Measurements from ENCODE around the gene ARL11.
"Not testable (repeated sequence)": the region's sequence is repeated elsewhere in the genome, so short reads cannot be mapped to it uniquely, and the experiment has no call there.

The ARL11 gene

GRCh38 chr13:49627831-49628652 is at the start of gene ARL11:
ARL11 (plus strand) TSS chr13:49628507; CDS start chr13:49630448, 1,941 bp downstream.
- DNase-seq (ENCODE audit: low read depth) = no peak
- H3K4me3 ChIP-seq (ENCODE audit: low read depth, low read length) = no peak within 1 kb of the TSS

GRCh38 chr13:49579501-49579900 is 48.8 kb upstream of the ARL11 start:
- no peak overlapping the region for H3K4me3 ChIP-seq (ENCODE audit: low read depth, low read length)
- no peak for DNase-seq (ENCODE audit: low read depth)

GRCh38 chr13:49580980-49581680 is 47.2 kb upstream of the ARL11 start:
- H3K4me3 ChIP-seq (ENCODE audit: low read depth, low read length) = no peak overlapping the region
- no peak for DNase-seq (ENCODE audit: low read depth)

GRCh38 chr13:49584771-49585182 is 43.5 kb upstream of the ARL11 start:
- no peak for DNase-seq (ENCODE audit: low read depth)
- peak overlapping the region; percentile 87 for H3K4me3 ChIP-seq (ENCODE audit: low read depth, low read length)

- DNase-seq (ENCODE audit: low read depth) = no peak
- H3K4me3 ChIP-seq (ENCODE audit: low read depth, low read length) = peak within 1 kb of the TSS; percentile 87
These were observed 42.8 kb upstream of the ARL11 start, which contains the start of gene RCBTB1 for GRCh38 chr13:49585220-49586157. RCBTB1 (minus strand) TSS chr13:49585558; CDS start chr13:49567279, 18,279 bp downstream.

- no peak overlapping the region for H3K4me3 ChIP-seq (ENCODE audit: low read depth, low read length)
- DNase-seq (ENCODE audit: low read depth) = no peak
These were observed 41.6 kb upstream of the ARL11 start for GRCh38 chr13:49586717-49587116.

GRCh38 chr13:49587311-49587847 is 40.9 kb upstream of the ARL11 start:
- no peak for DNase-seq (ENCODE audit: low read depth)
- H3K4me3 ChIP-seq (ENCODE audit: low read depth, low read length) = no peak overlapping the region

GRCh38 chr13:49590714-49591113 is 37.6 kb upstream of the ARL11 start:
- H3K4me3 ChIP-seq (ENCODE audit: low read depth, low read length); DNase-seq (ENCODE audit: low read depth): not testable (repeated sequence)

- H3K4me3 ChIP-seq (ENCODE audit: low read depth, low read length); DNase-seq (ENCODE audit: low read depth): not testable (repeated sequence)
These were observed 34.4 kb upstream of the ARL11 start for GRCh38 chr13:49593876-49594275.

- no peak for DNase-seq (ENCODE audit: low read depth)
- no peak overlapping the region for H3K4me3 ChIP-seq (ENCODE audit: low read depth, low read length)
These were observed 33.7 kb upstream of the ARL11 start for GRCh38 chr13:49594576-49594975.

- no peak for DNase-seq (ENCODE audit: low read depth)
- H3K4me3 ChIP-seq (ENCODE audit: low read depth, low read length) = no peak overlapping the region
These were observed 32.1 kb upstream of the ARL11 start for GRCh38 chr13:49596221-49596620.

- DNase-seq (ENCODE audit: low read depth) = no peak
- no peak overlapping the region for H3K4me3 ChIP-seq (ENCODE audit: low read depth, low read length)
These were observed 31.2 kb upstream of the ARL11 start for GRCh38 chr13:49597043-49597641.

- no peak overlapping the region for H3K4me3 ChIP-seq (ENCODE audit: low read depth, low read length)
- DNase-seq (ENCODE audit: low read depth) = no peak
These were observed 26.3 kb upstream of the ARL11 start for GRCh38 chr13:49602005-49602404.

- not testable (repeated sequence) for DNase-seq (ENCODE audit: low read depth); H3K4me3 ChIP-seq (ENCODE audit: low read depth, low read length)
These were observed 25.7 kb upstream of the ARL11 start for GRCh38 chr13:49602615-49603014.

- no peak for DNase-seq (ENCODE audit: low read depth)
- no peak overlapping the region for H3K4me3 ChIP-seq (ENCODE audit: low read depth, low read length)
These were observed 23.7 kb upstream of the ARL11 start for GRCh38 chr13:49604570-49604969.

- peak; percentile 55 for DNase-seq (ENCODE audit: low read depth)
- H3K4me3 ChIP-seq (ENCODE audit: low read depth, low read length) = peak overlapping the region; percentile 17
These were observed 21.3 kb upstream of the ARL11 start for GRCh38 chr13:49606747-49607648.

- DNase-seq (ENCODE audit: low read depth) = no peak
- H3K4me3 ChIP-seq (ENCODE audit: low read depth, low read length) = no peak overlapping the region
These were observed 20.5 kb upstream of the ARL11 start for GRCh38 chr13:49607761-49608160.
